Esophagus squamous epithelium (tissue), 5 donors: Measurements from ENCODE around the gene MAPK7. TPM values are rescaled to one million over a fixed set of nuclear protein-coding genes. Genes with fewer than 3 reads are reported as not detected.
A peak's percentile ranks its signal among the peaks of the same experiment; 100 is the strongest.
"Not testable (repeated sequence)": the region's sequence is repeated elsewhere in the genome, so short reads cannot be mapped to it uniquely, and the experiment has no call there.

ENCODE experiments used
- DNase-seq: peaks from one replicate; lab custom pipeline; 2025; lab: John Stamatoyannopoulos, UW
- H3K27ac ChIP-seq, 4 donors: fragments of 200-600 bp; sonication (generic); one replicate each; pipeline ENCODE4 v1.5.1; 2016 to 2019; ENCODE audit warnings: mild to moderate bottlenecking in 1 of 4
- H3K27me3 ChIP-seq, 4 donors: fragments of 200-600 bp; sonication (generic); 1 replicate in 3 of 4; 2 replicates in 1 of 4; pipeline versions ENCODE4 v1.5.1 to v1.6.0; 2017 to 2021; ENCODE audit warnings: antibody characterized with exemption in 1 of 4
- H3K36me3 ChIP-seq, 3 donors: fragments of 200-600 bp; sonication (generic); one replicate each; pipeline ENCODE4 v1.5.1; 2016 to 2019
- H3K4me1 ChIP-seq, 3 donors: fragments of 200-600 bp; sonication (generic); one replicate each; pipeline ENCODE4 v1.5.1; 2017 to 2019
- H3K4me3 ChIP-seq, 4 donors: fragments of 200-600 bp; sonication (generic); 1 replicate in 3 of 4; 2 replicates in 1 of 4; pipeline ENCODE4 v1.5.1; 2016 to 2019; ENCODE audit warnings: mild to moderate bottlenecking in 2 of 4, moderate library complexity in 1 of 4
- H3K9me3 ChIP-seq, 3 donors: fragments of 200-600 bp; sonication (generic); one replicate each; pipeline ENCODE4 v1.5.1; 2016 to 2019
- POLR2A ChIP-seq, 4 donors: fragments of 450-650 bp; IDR thresholded peaks; one replicate each; pipeline ENCODE4 v1.6.1; 2017; ENCODE audit warnings: antibody characterized with exemption in 4 of 4, mild to moderate bottlenecking in 4 of 4, moderate library complexity in 3 of 4
- WGBS, 2 donors: methylation state at CpG; one replicate each; pipeline ENCODE4 v1.1.5; 2018; 5-methylcytosine and 5-hydroxymethylcytosine counted together
- intact Hi-C: fragments of 100-400 bp; cut with DNase I; formaldehyde crosslinking; loops from one replicate; pipeline ENCODE4 v1.15.0; 2022
- total RNA-seq, 4 donors: library from RNA; depleted of rRNA; stranded (reverse); fragments of >200 nt; gene quantifications; one replicate each; pipeline ENCODE4 v1.1.0, GENCODE V29; 2016
- TF ChIP-seq, protein P1 (sequence below), 6 experiments: fragments of 450-650 bp in 4 of 6; fragments of 200-600 bp in 2 of 6; sonication (generic) in 2 of 6; IDR thresholded peaks; one replicate each; pipeline ENCODE4 v1.5.1; 2016 to 2019; ENCODE audit warnings: antibody characterized with exemption in 6 of 6, mild to moderate bottlenecking in 4 of 6, moderate library complexity in 4 of 6
- donor health status: DM: yes; HTN: yes; CAD: no.

The MAPK7 gene
- total RNA-seq, 4 donors from 2014 or later = 22.6 to 39.7 (median 28.1) TPM

DNA sequence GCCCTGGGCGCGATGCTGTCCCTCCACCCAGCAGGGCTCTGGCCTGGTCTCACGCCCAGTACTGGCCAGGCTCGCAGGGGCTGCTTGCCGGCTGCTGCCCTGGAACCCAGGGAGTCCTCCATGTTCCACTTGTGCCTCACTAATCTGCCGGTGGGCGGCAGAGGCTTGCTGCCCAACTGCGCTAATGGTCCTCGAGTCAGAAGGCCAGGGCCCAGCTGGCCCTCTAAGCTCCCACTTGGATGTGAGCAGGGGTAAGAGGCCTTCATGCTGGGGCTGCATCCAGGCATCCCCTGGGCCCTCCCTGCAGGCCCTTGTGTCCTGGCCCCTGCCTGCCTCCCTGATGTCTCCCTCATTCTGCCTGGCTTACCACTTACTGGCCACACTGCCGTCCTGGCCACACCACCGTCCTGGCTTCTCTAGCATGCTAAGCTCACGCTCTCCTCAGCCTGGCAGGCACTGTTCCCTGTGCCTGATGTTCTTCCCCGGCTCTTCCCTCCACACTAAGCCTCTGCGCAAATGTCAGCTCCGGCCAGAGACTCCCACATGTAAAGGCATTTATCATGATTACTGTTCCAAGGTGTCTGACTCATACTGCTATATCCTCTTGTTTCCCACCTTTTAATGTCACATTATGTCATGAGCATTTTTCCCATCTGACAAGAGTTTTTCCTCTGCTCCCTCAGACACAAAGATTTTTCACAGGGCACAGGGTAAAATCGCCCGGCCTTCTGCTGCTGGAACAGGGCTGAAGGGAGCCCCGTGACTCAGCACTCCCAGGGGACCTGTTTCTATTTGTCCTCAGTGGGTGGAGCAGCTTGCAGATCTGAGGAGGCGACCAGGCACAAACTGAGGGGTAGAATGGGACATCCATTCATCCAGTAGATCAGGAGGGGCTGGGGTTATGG is 31.7 kb upstream of the MAPK7 start:
- intact Hi-C loops = no loop called here
- TF ChIP-seq POLR2A (IDR thresholded peaks at IDR 0.05) = no peak
- TF ChIP-seq, protein P1, sequence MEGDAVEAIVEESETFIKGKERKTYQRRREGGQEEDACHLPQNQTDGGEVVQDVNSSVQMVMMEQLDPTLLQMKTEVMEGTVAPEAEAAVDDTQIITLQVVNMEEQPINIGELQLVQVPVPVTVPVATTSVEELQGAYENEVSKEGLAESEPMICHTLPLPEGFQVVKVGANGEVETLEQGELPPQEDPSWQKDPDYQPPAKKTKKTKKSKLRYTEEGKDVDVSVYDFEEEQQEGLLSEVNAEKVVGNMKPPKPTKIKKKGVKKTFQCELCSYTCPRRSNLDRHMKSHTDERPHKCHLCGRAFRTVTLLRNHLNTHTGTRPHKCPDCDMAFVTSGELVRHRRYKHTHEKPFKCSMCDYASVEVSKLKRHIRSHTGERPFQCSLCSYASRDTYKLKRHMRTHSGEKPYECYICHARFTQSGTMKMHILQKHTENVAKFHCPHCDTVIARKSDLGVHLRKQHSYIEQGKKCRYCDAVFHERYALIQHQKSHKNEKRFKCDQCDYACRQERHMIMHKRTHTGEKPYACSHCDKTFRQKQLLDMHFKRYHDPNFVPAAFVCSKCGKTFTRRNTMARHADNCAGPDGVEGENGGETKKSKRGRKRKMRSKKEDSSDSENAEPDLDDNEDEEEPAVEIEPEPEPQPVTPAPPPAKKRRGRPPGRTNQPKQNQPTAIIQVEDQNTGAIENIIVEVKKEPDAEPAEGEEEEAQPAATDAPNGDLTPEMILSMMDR (IDR thresholded peaks at IDR 0.05) = no peak
- Histone ChIP-seq H3K4me1 (peaks cover 30 to 81% (median 36%) of the 10 kb centered on the region in 3 donors), H3K27ac (peak overlapping the region; percentile 82 to 93 (median 90)), H3K9me3 (no peaks in the 10 kb centered on the region), H3K4me3 (no peak overlapping the region), H3K36me3 (no peaks in the 10 kb centered on the region), H3K27me3 (no peaks in the 10 kb centered on the region)
- DNase-seq = no peak
- 21 to 34% methylated on average over 10 to 11 of the region's 19 CpGs for WGBS, 2 donors

GRCh38 chr17:19347323-19348080 is 30.8 kb upstream of the MAPK7 start:
- Histone ChIP-seq H3K9me3 (no peaks in the 10 kb centered on the region), H3K27ac (peak overlapping the region; percentile 82 to 93 (median 90)), H3K27me3 (no peaks in the 10 kb centered on the region), H3K4me3 (no peak overlapping the region), H3K4me1 (peaks cover 28 to 72% (median 30%) of the 10 kb centered on the region in 3 donors), H3K36me3 (no peaks in the 10 kb centered on the region)
- DNase-seq = no peak
- intact Hi-C loops = no loop called here
- WGBS, 2 donors = 73 to 82% methylated on average over 3 to 11 of the region's 13 CpGs
- TF ChIP-seq, protein P1 (IDR thresholded peaks at IDR 0.05) = no peak
- TF ChIP-seq POLR2A (IDR thresholded peaks at IDR 0.05) = no peak

- Histone ChIP-seq H3K4me1 (peaks cover 28 to 65% (median 30%) of the 10 kb centered on the region in 3 donors), H3K36me3 (no peaks in the 10 kb centered on the region), H3K27me3 (no peaks in the 10 kb centered on the region), H3K27ac (peak overlapping the region; percentile 82 to 93 (median 90)), H3K9me3 (no peaks in the 10 kb centered on the region), H3K4me3 (no peak overlapping the region)
- 37 to 47% methylated on average over 7 to 8 of the region's 9 CpGs for WGBS, 2 donors
- intact Hi-C loops = no loop called here
- TF ChIP-seq POLR2A (IDR thresholded peaks at IDR 0.05) = peak in 1 of 4 donors; percentile 26
- TF ChIP-seq, protein P1 (IDR thresholded peaks at IDR 0.05) = no peak
- no peak for DNase-seq
Observed at GRCh38 chr17:19348081-19348650, 30.1 kb upstream of the MAPK7 start.

- no peak overlapping the region for H3K4me3 ChIP-seq
- WGBS, 2 donors = 87 to 93% methylated on average over 4 to 9 of the region's 9 CpGs
- TF ChIP-seq, protein P1 (IDR thresholded peaks at IDR 0.05) = no peak
- no peak for TF ChIP-seq POLR2A (IDR thresholded peaks at IDR 0.05)
- H3K27me3 ChIP-seq = no peaks in the 10 kb centered on the region
- no peaks in the 10 kb centered on the region for H3K9me3 ChIP-seq
- intact Hi-C loops = no loop called here
- H3K27ac ChIP-seq = peak overlapping the region; percentile 35 to 93 (median 77)
- H3K36me3 ChIP-seq = no peaks in the 10 kb centered on the region
- H3K4me1 ChIP-seq = peaks cover 28 to 59% (median 30%) of the 10 kb centered on the region in 3 donors
- no peak for DNase-seq
Observed at GRCh38 chr17:19348806-19349205, 29.5 kb upstream of the MAPK7 start.

GRCh38 chr17:19353401-19353800 is 24.9 kb upstream of the MAPK7 start:
- peaks cover 0 to 10% (median 0%) of the 10 kb centered on the region in 3 donors for H3K36me3 ChIP-seq
- peaks cover 3 to 25% (median 5%) of the 10 kb centered on the region in 3 donors for H3K4me1 ChIP-seq
- intact Hi-C loops, DNase-seq, H3K27me3 ChIP-seq, H3K9me3 ChIP-seq, H3K27ac ChIP-seq, H3K4me3 ChIP-seq: not testable (repeated sequence)
- 88 to 91% methylated on average over 11 of the region's 11 CpGs for WGBS, 2 donors
